Natural killer cell (primary cell): ENCODE results near the gene KRTAP17-1. TPM values are rescaled to one million over a fixed set of nuclear protein-coding genes. Genes with fewer than 3 reads are reported as not detected.

Experiments
- ATAC-seq, 3 donors: fragments of 150-1000 bp in 2 of 3; fragments of 200-7000 bp in 1 of 3; cut with Tn5 transposase; 1 replicate in 1 of 3; 2 replicates in 2 of 3; pipeline ENCODE4 v1.10.0; 2021; ENCODE audit warnings: mild to moderate bottlenecking in 2 of 3, moderate library complexity in 2 of 3
- DNase-seq, 2 donors: peaks; one replicate each; pipeline versions ENCODE4 v3.0.0 to v3.0.0-alpha.2; 2013 to 2021; ENCODE audit warnings: mixed read lengths in 1 of 2
- H3K27ac ChIP-seq: one replicate; pipeline ENCODE4 v1.5.1; 2013; ENCODE audit warnings: mild to moderate bottlenecking, low read length
- H3K27me3 ChIP-seq: one replicate; pipeline ENCODE4 v1.6.1; 2013; ENCODE audit warnings: low read length; ENCODE audit not compliant: control insufficient read depth, insufficient read depth
- H3K36me3 ChIP-seq: one replicate; pipeline ENCODE4 v1.6.1; 2013; ENCODE audit warnings: low read length; ENCODE audit not compliant: control insufficient read depth, insufficient read depth
- H3K4me1 ChIP-seq: one replicate; pipeline ENCODE4 v1.6.1; 2013; ENCODE audit warnings: low read length; ENCODE audit not compliant: control insufficient read depth, insufficient read depth
- H3K4me3 ChIP-seq: one replicate; pipeline ENCODE4 v1.5.1; 2013; ENCODE audit warnings: low read length
- H3K9me3 ChIP-seq: one replicate; pipeline ENCODE4 v1.6.1; 2013; ENCODE audit warnings: low read length; ENCODE audit not compliant: control insufficient read depth, insufficient read depth
- H3K27ac Mint-ChIP-seq, 2 donors: one replicate each; pipeline ENCODE4 v1.8.0; 2022; ENCODE audit warnings: mild to moderate bottlenecking in 2 of 2, mixed read lengths in 2 of 2, moderate library complexity in 1 of 2
- H3K27me3 Mint-ChIP-seq, 2 donors: one replicate each; pipeline ENCODE4 v1.8.0; 2022; ENCODE audit warnings: low read depth in 2 of 2, mixed read lengths in 2 of 2
- H3K36me3 Mint-ChIP-seq: one replicate; pipeline ENCODE4 v1.8.0; 2022; ENCODE audit warnings: mixed read lengths
- H3K4me1 Mint-ChIP-seq, 2 donors: one replicate each; pipeline ENCODE4 v1.8.0; 2022; ENCODE audit warnings: mixed read lengths in 2 of 2
- H3K4me3 Mint-ChIP-seq: one replicate; pipeline ENCODE4 v1.8.0; 2022; ENCODE audit warnings: mild to moderate bottlenecking, moderate library complexity, mixed read lengths
- H3K9me3 Mint-ChIP-seq, 2 donors: one replicate each; pipeline ENCODE4 v1.8.0; 2022; ENCODE audit warnings: mixed read lengths in 2 of 2
- CTCF ChIP-seq: fragments of 200-600 bp; IDR thresholded peaks from one replicate; pipeline ENCODE4 v1.8.0; 2022; ENCODE audit warnings: antibody characterized with exemption
- WGBS: methylation state at CpG from one replicate; pipeline ENCODE4 v1.1.7; 2013; ENCODE audit warnings: missing lambda C conversion rate; ENCODE audit not compliant: insufficient coverage; 5-methylcytosine and 5-hydroxymethylcytosine counted together
- intact Hi-C: fragments of 100-400 bp; cut with micrococcal nuclease; formaldehyde crosslinking; loops from one replicate; pipeline ENCODE4 v1.14.2; 2022
- total RNA-seq, 4 donors: library from RNA; stranded (reverse); fragments of 120-200 nt in 1 of 4; gene quantifications; one replicate each; pipeline versions ENCODE4 v1.2.3 to v1.2.4, GENCODE V29; 2013 to 2022

Gene KRTAP17-1
- total RNA-seq, 3 donors from 2014 or later (not counting 1 experiment from before 2014, with no cell fraction given) = not detected

- peak overlapping the region in 1 of 2 donors; percentile 47 for H3K27ac Mint-ChIP-seq
- no peaks in the 10 kb centered on the region for H3K9me3 ChIP-seq
- H3K9me3 Mint-ChIP-seq = peaks cover 0 to 2% of the 10 kb centered on the region in 2 donors
- DNase-seq = peak in 1 of 2 donors; percentile 55
- no peaks in the 10 kb centered on the region for H3K4me1 Mint-ChIP-seq
- WGBS = 78% methylated on average over 16 of the region's 16 CpGs
- peaks cover 32% of the 10 kb centered on the region for H3K4me1 ChIP-seq
- H3K27ac ChIP-seq = no peak overlapping the region
- no peak for ATAC-seq
- no peak overlapping the region for H3K4me3 Mint-ChIP-seq
- H3K27me3 Mint-ChIP-seq = peaks cover 0 to 3% of the 10 kb centered on the region in 2 donors
- no peak overlapping the region for H3K4me3 ChIP-seq
- no peaks in the 10 kb centered on the region for H3K36me3 Mint-ChIP-seq
- intact Hi-C loops = loop anchor here (10.0 kb wide), 2 partner anchors 420 to 520 kb away; no protein-coding TSS in a partner anchor
- no peaks in the 10 kb centered on the region for H3K36me3 ChIP-seq
- TF ChIP-seq CTCF = no peak
- H3K27me3 ChIP-seq = no peaks in the 10 kb centered on the region
Observed at GRCh38 chr17:41324180-41325075, 8.9 kb upstream of the KRTAP17-1 start.

DNA sequence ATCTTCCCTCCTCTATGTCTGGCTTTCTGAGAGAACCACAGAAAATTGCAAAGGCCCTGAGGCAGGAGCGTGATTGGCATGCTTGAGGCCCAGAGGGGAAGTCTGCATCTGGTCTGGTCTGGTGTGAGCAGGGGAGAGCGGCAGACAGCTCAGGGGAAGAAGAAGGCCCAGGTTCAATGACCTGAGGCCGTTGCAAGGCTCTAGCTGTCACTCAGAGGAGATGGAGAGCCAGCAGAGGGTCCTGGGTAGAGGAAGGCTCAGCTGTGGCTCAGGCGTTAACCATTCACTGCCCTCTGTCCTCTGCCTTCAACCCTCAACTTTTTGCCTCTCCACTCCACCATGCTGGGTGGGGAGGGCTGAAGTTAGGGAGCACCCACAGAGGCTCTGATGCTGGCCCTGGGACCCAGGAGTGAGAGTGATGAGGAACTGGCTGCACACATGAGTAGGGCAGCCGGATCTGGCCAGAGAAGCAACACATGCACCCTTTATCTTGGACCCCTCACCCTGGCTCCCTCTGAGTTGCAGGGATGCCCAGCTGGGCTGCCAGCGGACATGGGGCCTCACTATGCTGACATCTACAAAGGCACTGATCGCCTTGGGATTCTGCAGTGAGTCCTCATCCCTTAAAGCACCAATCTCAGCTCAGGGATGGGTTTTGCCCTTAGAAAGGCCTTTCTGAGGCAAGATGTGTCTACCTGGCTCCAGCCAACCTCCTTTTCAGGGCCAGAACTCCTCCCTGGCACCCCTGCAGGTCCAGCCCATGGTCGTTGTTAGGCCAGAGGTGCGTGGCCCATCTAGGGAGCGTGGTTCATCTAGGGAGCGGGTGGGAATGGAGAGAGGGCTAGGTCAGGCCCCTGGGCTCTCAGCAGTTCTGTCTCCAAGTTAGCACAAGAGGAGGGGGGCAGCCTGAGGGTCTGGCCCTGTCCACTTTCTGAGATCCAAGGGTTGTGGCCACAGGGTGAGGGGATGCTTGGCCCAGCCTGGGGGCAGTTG lies 7.7 kb upstream of the KRTAP17-1 start:
- Mint-ChIP-seq H3K36me3 (no peaks in the 10 kb centered on the region), H3K9me3 (peaks cover 0 to 3% of the 10 kb centered on the region in 2 donors), H3K4me3 (no peak overlapping the region), H3K4me1 (no peaks in the 10 kb centered on the region), H3K27me3 (peaks cover 0 to 3% of the 10 kb centered on the region in 2 donors), H3K27ac (no peak overlapping the region)
- H3K36me3 ChIP-seq = no peaks in the 10 kb centered on the region
- ATAC-seq = no peak
- no peak for TF ChIP-seq CTCF
- H3K4me3 ChIP-seq = no peak overlapping the region
- intact Hi-C loops = loop anchor here (10.0 kb wide), 2 partner anchors 418 to 518 kb away; no protein-coding TSS in a partner anchor
- WGBS = 88% methylated on average over 10 of the region's 11 CpGs
- H3K4me1 ChIP-seq = peaks cover 30% of the 10 kb centered on the region
- no peak overlapping the region for H3K27ac ChIP-seq
- H3K27me3 ChIP-seq = no peaks in the 10 kb centered on the region
- no peaks in the 10 kb centered on the region for H3K9me3 ChIP-seq
- no peak for DNase-seq

DNA sequence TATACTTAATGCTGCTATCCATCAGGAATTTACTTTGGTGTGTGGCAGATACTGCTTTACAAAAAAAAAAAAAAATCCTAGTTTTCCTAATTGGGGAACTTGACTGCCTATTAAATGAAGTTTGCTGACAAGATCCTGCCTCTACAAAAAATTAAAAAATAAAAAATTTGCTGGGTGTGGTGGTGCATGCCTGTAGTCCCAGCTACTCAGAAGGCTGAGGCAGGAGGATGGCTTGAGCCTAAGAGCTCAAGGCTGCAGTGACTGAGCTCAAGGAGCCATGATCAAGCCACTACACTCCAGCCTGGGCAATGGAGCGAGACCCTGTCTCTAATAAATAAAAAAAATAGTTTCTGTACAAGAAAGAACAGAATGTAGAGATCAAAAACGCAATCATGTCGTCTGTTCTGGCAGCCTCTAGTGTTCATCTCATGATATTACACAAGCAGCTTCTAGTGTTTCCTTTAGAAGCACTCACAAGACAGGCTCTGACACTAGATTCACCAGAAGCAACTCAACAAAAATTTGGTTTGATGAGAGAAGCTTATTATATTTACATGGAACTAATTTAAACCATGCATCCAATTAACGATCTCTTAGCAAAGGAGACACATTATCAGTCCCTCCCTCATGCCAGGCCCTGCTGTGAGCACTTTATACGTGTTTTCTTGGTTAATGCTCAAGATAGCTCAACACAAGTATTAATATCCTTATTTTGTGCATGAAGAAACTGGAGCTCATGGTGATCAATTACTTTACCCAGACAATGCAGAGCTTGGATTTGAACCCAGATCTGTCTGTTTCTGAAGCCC lies 6.8 kb upstream of the KRTAP17-1 start:
- TF ChIP-seq CTCF = peak; percentile 75
- ATAC-seq (peak; percentile 51 to 76 (median 64)), DNase-seq (peak in 1 of 2 donors; percentile 75)
- peaks cover 21% of the 10 kb centered on the region for H3K4me1 ChIP-seq
- 36% methylated on average over 4 of the region's 5 CpGs for WGBS
- no peak overlapping the region for H3K27ac Mint-ChIP-seq
- no peaks in the 10 kb centered on the region for H3K36me3 ChIP-seq
- no peaks in the 10 kb centered on the region for H3K4me1 Mint-ChIP-seq
- no peak overlapping the region for H3K4me3 Mint-ChIP-seq
- H3K27me3 ChIP-seq = no peaks in the 10 kb centered on the region
- H3K4me3 ChIP-seq = no peak overlapping the region
- H3K27ac ChIP-seq = no peak overlapping the region
- no peaks in the 10 kb centered on the region for H3K36me3 Mint-ChIP-seq
- H3K9me3 ChIP-seq = no peaks in the 10 kb centered on the region
- intact Hi-C loops = loop anchor here (10.0 kb wide), 2 partner anchors 417 to 517 kb away; no protein-coding TSS in a partner anchor
- H3K9me3 Mint-ChIP-seq = peaks cover 0 to 3% of the 10 kb centered on the region in 2 donors
- H3K27me3 Mint-ChIP-seq = peaks cover 0 to 5% of the 10 kb centered on the region in 2 donors
